HG03354 (cell line): ENCODE data around the gene CCDC180.
A peak's percentile ranks its signal among the peaks of the same experiment; 100 is the strongest.
"Not testable (repeated sequence)": the region's sequence is repeated elsewhere in the genome, so short reads cannot be mapped to it uniquely, and the experiment has no call there.

ENCODE experiments used
- ATAC-seq: cut with Tn5 transposase; IDR thresholded peaks from one replicate; pipeline ENCODE4 v1.9.1; 2021; ENCODE audit warnings: mild to moderate bottlenecking; ENCODE audit not compliant: unreplicated experiment, poor library complexity, severe bottlenecking

CCDC180 gene

GRCh38 chr9:97307500-97308163 is at the start of gene CCDC180:
TSS of gene CCDC180 (plus strand) at chr9:97307659. CDS start at chr9:97308064, 405 bp downstream.
- no peak for ATAC-seq

- not testable (repeated sequence) for ATAC-seq
Observed at GRCh38 chr9:97259834-97260514, 47.5 kb upstream of the CCDC180 start.

GRCh38 chr9:97271292-97271691 is 36.2 kb upstream of the CCDC180 start:
- no peak for ATAC-seq

- no peak for ATAC-seq
Observed at GRCh38 chr9:97272072-97272471, 35.4 kb upstream of the CCDC180 start.

GRCh38 chr9:97276310-97276852 is 31.1 kb upstream of the CCDC180 start:
- no peak for ATAC-seq

GRCh38 chr9:97277953-97278352 is 29.5 kb upstream of the CCDC180 start:
- ATAC-seq, result no peak

GRCh38 chr9:97280755-97281330 is 26.6 kb upstream of the CCDC180 start:
- no peak for ATAC-seq

- ATAC-seq, result no peak
Observed at GRCh38 chr9:97283768-97284167, 23.7 kb upstream of the CCDC180 start.

- no peak for ATAC-seq
Observed at GRCh38 chr9:97284798-97285197, 22.7 kb upstream of the CCDC180 start.

- ATAC-seq, result no peak
Observed at GRCh38 chr9:97292200-97292599, 15.3 kb upstream of the CCDC180 start.

- ATAC-seq, result no peak
Observed at GRCh38 chr9:97293207-97293721, 14.2 kb upstream of the CCDC180 start.

- ATAC-seq, result no peak
Observed at GRCh38 chr9:97293818-97294217, 13.6 kb upstream of the CCDC180 start.

GRCh38 chr9:97297889-97298288 is 9.6 kb upstream of the CCDC180 start:
- no peak for ATAC-seq

GRCh38 chr9:97299809-97300414 is 7.5 kb upstream of the CCDC180 start:
- ATAC-seq, result peak; percentile 84

- ATAC-seq, result no peak
Observed at GRCh38 chr9:97300586-97300985, 6.9 kb upstream of the CCDC180 start.

GRCh38 chr9:97301974-97302373 is 5.5 kb upstream of the CCDC180 start:
- ATAC-seq, result no peak

- no peak for ATAC-seq
Observed at GRCh38 chr9:97304586-97304985, 2.9 kb upstream of the CCDC180 start.

- no peak for ATAC-seq
Observed at GRCh38 chr9:97305501-97306298, 1.8 kb upstream of the CCDC180 start.

GRCh38 chr9:97307091-97307490 is 368 bp upstream of the CCDC180 start:
- no peak for ATAC-seq
